HCT116 (cell line): ENCODE data around the gene SORL1-AS1.

Source experiments
- CEBPB ChIP-seq: IDR thresholded peaks from 2 replicates; pipeline ENCODE4 v1.6.1; 2012; ENCODE audit warnings: low read depth
- ELF1 ChIP-seq: IDR thresholded peaks from 2 replicates; pipeline ENCODE4 v1.6.1; 2012; ENCODE audit warnings: low read depth, borderline replicate concordance
- EZH2 ChIP-seq: fragments of 200-600 bp; sonication (generic); IDR thresholded peaks from 2 replicates; pipeline ENCODE4 v1.6.1; 2017; ENCODE audit warnings: antibody characterized with exemption, mixed run types
- EZH2phosphoT487 ChIP-seq: fragments of 200-600 bp; IDR thresholded peaks from 2 replicates; pipeline ENCODE4 v1.6.1; 2018; ENCODE audit warnings: antibody characterized with exemption, borderline replicate concordance
- JUND ChIP-seq: IDR thresholded peaks from 2 replicates; pipeline ENCODE4 v1.6.1; 2012
- POLR2A ChIP-seq: IDR thresholded peaks from 2 replicates; pipeline ENCODE4 v1.7.0; 2011; ENCODE audit warnings: borderline replicate concordance; ENCODE audit not compliant: insufficient read depth, insufficient read length; ENCODE audit errors: extremely low read depth
- RAD21 ChIP-seq: IDR thresholded peaks from 2 replicates; pipeline ENCODE4 v1.6.1; 2012; ENCODE audit warnings: low read depth, mild to moderate bottlenecking
- REST ChIP-seq: IDR thresholded peaks from 2 replicates; pipeline ENCODE4 v1.6.1; 2012; ENCODE audit warnings: low read depth
- ZFX ChIP-seq: fragments of 450-650 bp; IDR thresholded peaks from 2 replicates; pipeline ENCODE4 v1.6.1; 2017
- ZNF274 ChIP-seq: fragments of 200-500 bp; sonication (Bioruptor generic); IDR thresholded peaks from 2 replicates; pipeline ENCODE4 v1.6.1; 2014; ENCODE audit warnings: mild to moderate bottlenecking, low read depth, low read length, inconsistent platforms
- TF ChIP-seq, protein P1 (sequence below): IDR thresholded peaks from 2 replicates; pipeline ENCODE4 v1.6.1; 2012
- TF ChIP-seq, protein P2 (sequence below), 3 experiments: fragments of 200-600 bp in 1 of 3; sonication (generic) in 1 of 3; IDR thresholded peaks in 2 of 3; conservative IDR thresholded peaks in 1 of 3; 2 replicates each; pipeline ENCODE4 v1.5.1; 2012 to 2017; ENCODE audit warnings: low read depth in 2 of 3, low read length in 2 of 3, antibody characterized with exemption in 1 of 3, borderline replicate concordance in 1 of 3, control low read depth in 1 of 3, mild to moderate bottlenecking in 1 of 3, mixed read lengths in 1 of 3, mixed run types in 1 of 3, moderate library complexity in 1 of 3; ENCODE audit not compliant: insufficient read depth in 1 of 3

DNA sequence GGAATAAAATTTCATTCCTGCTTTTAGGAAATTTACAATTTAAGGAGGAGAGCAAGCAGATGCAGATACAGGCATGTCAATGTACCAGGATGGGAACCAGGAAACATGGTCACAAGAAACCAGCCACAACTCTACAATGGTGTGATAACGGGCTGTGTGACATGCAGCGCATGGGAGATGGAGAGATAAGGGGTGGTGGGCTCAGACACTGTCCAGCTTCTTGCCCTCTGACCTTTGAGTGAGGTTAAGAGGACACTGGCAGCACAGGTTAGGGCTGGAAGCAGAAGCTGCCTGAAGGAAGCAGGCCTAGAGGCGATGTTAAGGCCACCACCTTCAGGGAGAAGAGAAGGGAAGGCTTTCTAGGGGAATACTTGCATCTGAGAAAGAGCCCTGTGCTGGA lies 2.3 kb upstream of the SORL1-AS1 start:
- TF ChIP-seq REST (no peak), ZNF274 (no peak), EZH2 (no peak), JUND (no peak), POLR2A (no peak), EZH2phosphoT487 (no peak), ZFX (no peak), ELF1 (no peak), CEBPB (no peak), RAD21 (no peak)
- TF ChIP-seq, protein P1, sequence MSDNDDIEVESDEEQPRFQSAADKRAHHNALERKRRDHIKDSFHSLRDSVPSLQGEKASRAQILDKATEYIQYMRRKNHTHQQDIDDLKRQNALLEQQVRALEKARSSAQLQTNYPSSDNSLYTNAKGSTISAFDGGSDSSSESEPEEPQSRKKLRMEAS, result no peak
- TF ChIP-seq, protein P2, sequence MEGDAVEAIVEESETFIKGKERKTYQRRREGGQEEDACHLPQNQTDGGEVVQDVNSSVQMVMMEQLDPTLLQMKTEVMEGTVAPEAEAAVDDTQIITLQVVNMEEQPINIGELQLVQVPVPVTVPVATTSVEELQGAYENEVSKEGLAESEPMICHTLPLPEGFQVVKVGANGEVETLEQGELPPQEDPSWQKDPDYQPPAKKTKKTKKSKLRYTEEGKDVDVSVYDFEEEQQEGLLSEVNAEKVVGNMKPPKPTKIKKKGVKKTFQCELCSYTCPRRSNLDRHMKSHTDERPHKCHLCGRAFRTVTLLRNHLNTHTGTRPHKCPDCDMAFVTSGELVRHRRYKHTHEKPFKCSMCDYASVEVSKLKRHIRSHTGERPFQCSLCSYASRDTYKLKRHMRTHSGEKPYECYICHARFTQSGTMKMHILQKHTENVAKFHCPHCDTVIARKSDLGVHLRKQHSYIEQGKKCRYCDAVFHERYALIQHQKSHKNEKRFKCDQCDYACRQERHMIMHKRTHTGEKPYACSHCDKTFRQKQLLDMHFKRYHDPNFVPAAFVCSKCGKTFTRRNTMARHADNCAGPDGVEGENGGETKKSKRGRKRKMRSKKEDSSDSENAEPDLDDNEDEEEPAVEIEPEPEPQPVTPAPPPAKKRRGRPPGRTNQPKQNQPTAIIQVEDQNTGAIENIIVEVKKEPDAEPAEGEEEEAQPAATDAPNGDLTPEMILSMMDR (IDR thresholded peaks at IDR 0.05 in 2 of 3, conservative IDR thresholded peaks at IDR 0.05 in 1 of 3; ENCODE audit: borderline replicate concordance in 1 of 3, insufficient read depth in 1 of 3, low read depth in 2 of 3, low read length in 2 of 3), result no peak
